Gastrocnemius medialis (tissue), 4 donors: ENCODE data around the gene KIF26B. TPM values are rescaled to one million over a fixed set of nuclear protein-coding genes. Genes with fewer than 3 reads are reported as not detected.

ENCODE experiments used
- ATAC-seq, 2 donors: fragments of 150-250 bp; one replicate each; pipeline ENCODE4 v1.9.1; 2016
- DNase-seq, 2 donors: peaks; one replicate each; pipeline ENCODE4 v3.0.0-alpha.2; 2019
- H3K27ac ChIP-seq, 4 donors: fragments of 200-600 bp; sonication (generic); 1 replicate in 1 of 4; 2 replicates in 3 of 4; pipeline ENCODE4 v1.5.1; 2016 to 2018; ENCODE audit warnings: mild to moderate bottlenecking in 2 of 4, moderate library complexity in 1 of 4
- H3K27me3 ChIP-seq, 3 donors: fragments of 200-600 bp; sonication (generic) in 2 of 3; 1 replicate in 1 of 3; 2 replicates in 2 of 3; pipeline versions ENCODE4 v1.5.1 to v1.6.0; 2016 to 2019; ENCODE audit warnings: mild to moderate bottlenecking in 1 of 3, moderate library complexity in 1 of 3
- H3K36me3 ChIP-seq, 2 donors: fragments of 200-600 bp; sonication (generic) in 1 of 2; one replicate each; pipeline ENCODE4 v1.5.1; 2017 to 2018
- H3K4me1 ChIP-seq, 2 donors: fragments of 200-600 bp; sonication (generic) in 1 of 2; one replicate each; pipeline ENCODE4 v1.5.1; 2016 to 2017; ENCODE audit warnings: mild to moderate bottlenecking in 2 of 2
- H3K4me3 ChIP-seq, 4 donors: fragments of 200-600 bp; sonication (generic) in 3 of 4; 1 replicate in 1 of 4; 2 replicates in 3 of 4; pipeline ENCODE4 v1.5.1; 2016 to 2019; ENCODE audit warnings: mild to moderate bottlenecking in 2 of 4
- H3K9me3 ChIP-seq, 3 donors: fragments of 200-600 bp; sonication (generic) in 2 of 3; 1 replicate in 1 of 3; 2 replicates in 2 of 3; pipeline ENCODE4 v1.5.1; 2016 to 2019
- POLR2A ChIP-seq, 2 donors: fragments of 450-650 bp; IDR thresholded peaks; one replicate each; pipeline ENCODE4 v1.6.1; 2017; ENCODE audit warnings: antibody characterized with exemption in 2 of 2, mild to moderate bottlenecking in 2 of 2, moderate library complexity in 2 of 2
- in situ Hi-C, 4 donors: fragments of 200-750 bp; cut with MboI; loops; one replicate each; pipeline versions ENCODE4 v1.15.0 to v1.8.0; 2017; ENCODE audit warnings: low sequenced_read_pairs in 4 of 4
- intact Hi-C: fragments of 100-400 bp; cut with DNase I; formaldehyde crosslinking; loops from one replicate; pipeline ENCODE4 v1.15.1; 2023; ENCODE audit warnings: low total_unique reads
- total RNA-seq, 4 donors: library from RNA; depleted of rRNA; stranded (reverse); fragments of >200 nt; gene quantifications; one replicate each; pipeline versions ENCODE4 v1.1.0 to v1.2.3, GENCODE V29; 2016
- TF ChIP-seq, protein P1 (sequence below), 5 experiments: fragments of 450-650 bp in 3 of 5; fragments of 200-600 bp in 2 of 5; sonication (generic) in 2 of 5; IDR thresholded peaks in 4 of 5; conservative IDR thresholded peaks in 1 of 5; 1 replicate in 4 of 5; 2 replicates in 1 of 5; pipeline ENCODE4 v1.5.1; 2016 to 2019; ENCODE audit warnings: antibody characterized with exemption in 5 of 5, mild to moderate bottlenecking in 3 of 5, moderate library complexity in 3 of 5

KIF26B gene
- total RNA-seq, 4 donors from 2014 or later = 0.02 to 0.20 (median 0.10) TPM; not detected in 1

DNA sequence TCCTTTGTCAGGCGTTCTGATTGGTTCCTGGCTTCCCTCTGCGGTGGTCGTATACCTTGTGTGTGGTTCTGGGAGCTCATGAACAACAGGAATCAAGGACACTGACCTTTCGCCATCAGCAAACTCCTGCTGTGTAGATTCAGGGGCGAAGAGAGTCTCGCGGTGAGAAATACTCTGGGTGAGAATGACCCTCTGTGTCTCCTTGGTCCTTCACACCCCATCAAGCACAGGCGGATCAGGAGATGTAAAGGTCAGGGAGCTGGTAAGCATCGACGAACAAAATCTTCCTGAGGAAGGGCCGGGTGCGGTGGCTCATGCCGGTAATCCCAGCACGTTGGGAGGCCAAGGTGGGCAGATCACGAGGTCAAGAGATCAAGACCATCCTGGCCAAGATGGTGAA is 207.2 kb downstream of the KIF26B start:
- DNase-seq (no peak), ATAC-seq (no peak)
- TF ChIP-seq, protein P1, sequence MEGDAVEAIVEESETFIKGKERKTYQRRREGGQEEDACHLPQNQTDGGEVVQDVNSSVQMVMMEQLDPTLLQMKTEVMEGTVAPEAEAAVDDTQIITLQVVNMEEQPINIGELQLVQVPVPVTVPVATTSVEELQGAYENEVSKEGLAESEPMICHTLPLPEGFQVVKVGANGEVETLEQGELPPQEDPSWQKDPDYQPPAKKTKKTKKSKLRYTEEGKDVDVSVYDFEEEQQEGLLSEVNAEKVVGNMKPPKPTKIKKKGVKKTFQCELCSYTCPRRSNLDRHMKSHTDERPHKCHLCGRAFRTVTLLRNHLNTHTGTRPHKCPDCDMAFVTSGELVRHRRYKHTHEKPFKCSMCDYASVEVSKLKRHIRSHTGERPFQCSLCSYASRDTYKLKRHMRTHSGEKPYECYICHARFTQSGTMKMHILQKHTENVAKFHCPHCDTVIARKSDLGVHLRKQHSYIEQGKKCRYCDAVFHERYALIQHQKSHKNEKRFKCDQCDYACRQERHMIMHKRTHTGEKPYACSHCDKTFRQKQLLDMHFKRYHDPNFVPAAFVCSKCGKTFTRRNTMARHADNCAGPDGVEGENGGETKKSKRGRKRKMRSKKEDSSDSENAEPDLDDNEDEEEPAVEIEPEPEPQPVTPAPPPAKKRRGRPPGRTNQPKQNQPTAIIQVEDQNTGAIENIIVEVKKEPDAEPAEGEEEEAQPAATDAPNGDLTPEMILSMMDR (IDR thresholded peaks at IDR 0.05 in 4 of 5, conservative IDR thresholded peaks at IDR 0.05 in 1 of 5) = no peak
- TF ChIP-seq POLR2A (IDR thresholded peaks at IDR 0.05) = no peak
- no peaks in the 10 kb centered on the region for H3K4me1 ChIP-seq
- no peak overlapping the region for H3K4me3 ChIP-seq
- H3K9me3 ChIP-seq = no peaks in the 10 kb centered on the region
- in situ Hi-C loops (no loop called here), intact Hi-C loops (no loop called here)
- H3K36me3 ChIP-seq = no peaks in the 10 kb centered on the region
- H3K27ac ChIP-seq = no peak overlapping the region
- H3K27me3 ChIP-seq = no peaks in the 10 kb centered on the region

DNA sequence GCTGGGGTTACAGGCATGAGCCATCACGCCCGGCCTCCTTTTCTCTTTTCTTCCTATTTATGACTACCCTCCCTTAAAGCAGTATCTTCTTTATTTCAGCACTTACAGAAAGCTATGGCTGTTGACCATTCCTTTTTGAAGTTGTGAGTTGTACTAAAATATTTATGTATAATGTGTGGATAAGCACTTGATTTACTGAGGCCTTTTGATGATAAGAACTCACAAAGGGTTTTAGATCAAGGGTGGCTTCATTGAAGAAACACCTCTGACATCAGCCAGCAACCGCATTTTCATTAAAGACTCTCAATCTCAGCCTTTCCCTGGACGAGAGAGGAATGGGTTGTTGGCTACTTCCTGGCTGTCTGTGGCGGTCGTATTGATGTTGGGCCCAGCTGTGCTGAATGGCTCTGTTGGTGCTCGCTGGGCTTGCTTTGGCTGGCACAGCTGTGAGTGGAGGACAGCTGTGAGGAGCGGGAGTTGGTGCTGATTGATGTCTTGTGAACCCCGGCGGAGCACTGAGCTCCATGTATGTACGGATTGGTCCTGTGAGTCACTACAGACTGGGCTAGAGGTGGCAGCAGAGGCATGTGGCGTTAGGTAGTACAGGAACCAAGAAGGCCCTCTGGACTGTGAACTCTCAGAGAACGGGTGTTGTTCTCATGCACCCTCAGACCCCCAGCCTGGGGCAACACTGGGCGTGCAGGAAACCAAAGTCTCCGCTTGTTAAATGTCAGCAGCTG is 208.8 kb downstream of the KIF26B start:
- no peaks in the 10 kb centered on the region for H3K27me3 ChIP-seq
- no peak overlapping the region for H3K4me3 ChIP-seq
- H3K36me3 ChIP-seq = no peaks in the 10 kb centered on the region
- no peaks in the 10 kb centered on the region for H3K9me3 ChIP-seq
- no peak for TF ChIP-seq POLR2A (IDR thresholded peaks at IDR 0.05)
- intact Hi-C loops = no loop called here
- no peaks in the 10 kb centered on the region for H3K4me1 ChIP-seq
- no peak for ATAC-seq
- no peak overlapping the region for H3K27ac ChIP-seq
- no peak for DNase-seq
- in situ Hi-C loops = no loop called here

DNA sequence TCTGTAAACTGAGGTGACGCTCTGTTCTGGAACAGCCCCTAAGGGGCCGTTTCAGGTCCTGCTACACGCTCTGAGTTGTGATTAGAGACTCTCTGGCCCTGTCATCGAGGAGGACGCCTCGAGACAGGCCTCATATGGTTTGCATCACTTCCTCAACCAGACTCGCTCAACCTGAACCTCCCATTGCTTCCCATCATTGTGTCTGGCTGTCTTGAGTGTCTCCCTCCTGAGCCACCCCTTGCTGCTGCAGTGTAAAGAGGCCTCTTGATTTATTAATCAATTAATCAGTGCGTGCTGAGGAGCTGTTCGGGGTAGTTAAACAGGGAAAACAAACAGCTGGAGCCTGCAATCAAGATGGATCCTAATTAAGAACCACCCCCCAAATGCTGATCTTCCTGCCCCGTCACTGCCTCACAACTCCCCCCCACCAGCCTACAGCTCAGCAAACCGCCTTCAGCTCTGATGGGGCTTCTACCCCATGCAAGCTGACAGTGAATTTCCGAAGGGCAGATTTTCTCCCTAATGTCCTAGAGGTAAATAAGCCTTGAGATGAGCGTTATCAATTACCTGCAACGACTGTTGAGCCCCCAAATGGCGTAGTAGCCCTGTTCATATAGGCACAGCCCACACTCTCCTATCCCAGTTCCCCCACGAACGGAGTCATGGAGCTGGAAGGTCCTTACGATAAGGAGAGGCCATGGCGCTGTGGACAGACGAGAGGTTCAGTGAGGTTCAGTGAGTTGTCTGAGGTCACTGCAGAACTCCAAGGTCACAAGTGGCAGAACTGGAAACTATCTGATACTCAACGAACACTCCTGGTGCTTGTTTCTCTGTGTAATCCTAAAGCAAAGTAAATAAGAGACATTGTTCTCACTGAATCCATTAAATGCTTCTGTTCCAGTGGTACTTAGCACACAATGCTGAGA is 210.6 kb downstream of the KIF26B start:
- DNase-seq (no peak), ATAC-seq (no peak)
- in situ Hi-C loops = no loop called here
- no peaks in the 10 kb centered on the region for H3K27me3 ChIP-seq
- H3K9me3 ChIP-seq = no peaks in the 10 kb centered on the region
- no peaks in the 10 kb centered on the region for H3K4me1 ChIP-seq
- no peak for TF ChIP-seq POLR2A (IDR thresholded peaks at IDR 0.05)
- TF ChIP-seq, protein P1 (IDR thresholded peaks at IDR 0.05 in 4 of 5, conservative IDR thresholded peaks at IDR 0.05 in 1 of 5) = no peak
- H3K27ac ChIP-seq = no peak overlapping the region
- no peak overlapping the region for H3K4me3 ChIP-seq
- no peaks in the 10 kb centered on the region for H3K36me3 ChIP-seq
- intact Hi-C loops = no loop called here

DNA sequence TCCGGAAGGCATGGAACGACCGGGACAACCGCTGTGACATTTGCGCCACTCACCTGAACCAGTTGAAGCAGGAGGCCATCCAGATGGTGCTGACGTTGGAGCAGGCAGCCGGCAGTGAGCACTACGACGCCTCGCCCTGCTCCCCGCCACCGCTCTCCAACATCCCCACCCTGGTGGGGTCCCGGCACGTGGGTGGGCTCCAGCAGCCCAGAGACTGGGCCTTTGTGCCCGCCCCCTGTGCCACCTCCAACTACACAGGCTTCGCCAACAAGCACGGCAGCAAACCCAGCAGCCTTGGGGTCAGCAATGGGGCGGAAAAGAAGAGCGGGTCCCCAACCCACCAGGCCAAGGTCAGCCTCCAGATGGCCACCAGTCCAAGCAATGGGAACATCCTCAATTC is 212.1 kb downstream of the KIF26B start:
- Histone ChIP-seq H3K36me3 (no peaks in the 10 kb centered on the region), H3K27ac (no peak overlapping the region), H3K27me3 (no peaks in the 10 kb centered on the region), H3K4me1 (no peaks in the 10 kb centered on the region), H3K9me3 (no peaks in the 10 kb centered on the region), H3K4me3 (no peak overlapping the region)
- DNase-seq (no peak), ATAC-seq (no peak)
- intact Hi-C loops = no loop called here
- TF ChIP-seq POLR2A (IDR thresholded peaks at IDR 0.05) = no peak
- TF ChIP-seq, protein P1 (IDR thresholded peaks at IDR 0.05 in 4 of 5, conservative IDR thresholded peaks at IDR 0.05 in 1 of 5) = no peak
- in situ Hi-C loops = no loop called here

DNA sequence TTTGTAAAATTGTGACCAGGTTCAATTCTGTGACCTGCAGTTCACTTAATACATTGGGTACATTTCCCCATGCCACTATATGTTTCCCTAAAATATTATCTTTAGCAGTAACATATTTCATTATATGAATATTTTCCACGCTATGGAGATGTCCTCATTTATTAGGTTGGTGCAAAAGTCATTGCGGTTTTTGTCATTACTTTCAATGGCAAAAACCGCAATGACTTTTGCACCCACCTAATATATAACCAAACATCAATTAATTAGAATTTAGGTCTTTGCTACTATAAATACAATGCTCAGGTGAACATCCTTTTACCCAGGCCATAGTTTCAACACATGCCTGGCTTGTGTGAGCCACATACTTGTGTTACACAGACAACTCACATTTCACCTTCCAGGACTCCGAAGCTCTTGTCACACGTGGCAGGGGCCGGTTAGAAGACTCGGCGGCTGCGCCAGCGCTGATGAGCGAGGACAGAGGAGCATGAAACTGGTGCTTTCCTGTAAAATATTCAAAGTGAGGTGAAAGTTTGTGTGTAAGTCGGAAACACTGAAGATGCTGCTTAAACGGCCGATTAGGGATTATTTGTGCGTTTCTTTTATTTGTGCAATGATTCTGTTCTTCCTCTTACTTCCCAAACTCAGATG is 215.5 kb downstream of the KIF26B start:
- Histone ChIP-seq H3K9me3 (no peaks in the 10 kb centered on the region), H3K4me1 (no peaks in the 10 kb centered on the region), H3K27me3 (no peaks in the 10 kb centered on the region), H3K27ac (no peak overlapping the region), H3K36me3 (no peaks in the 10 kb centered on the region), H3K4me3 (no peak overlapping the region)
- in situ Hi-C loops = no loop called here
- intact Hi-C loops = no loop called here
- no peak for ATAC-seq
- TF ChIP-seq, protein P1 (IDR thresholded peaks at IDR 0.05 in 4 of 5, conservative IDR thresholded peaks at IDR 0.05 in 1 of 5) = no peak
- TF ChIP-seq POLR2A (IDR thresholded peaks at IDR 0.05) = no peak
- no peak for DNase-seq
